ENCODE data around the gene TRAPPC2L. TPM values are rescaled to one million over a fixed set of nuclear protein-coding genes. Genes with fewer than 3 reads are reported as not detected.

The TRAPPC2L gene
- total and polyA plus RNA-seq, 10 of the 15 experiments (the other 5 are each of a cell fraction or from before 2014, with no cell fraction given) = 56.3 to 363 (median 118) TPM

GRCh38 chr16:88821168-88821850 is 35.6 kb upstream of the TRAPPC2L start:
- ChIA-PET POLR2A (no interaction called here), SMC1A (ENCODE audit: uncharacterized antibody, unreplicated experiment) (no interaction called here), CTCF (no interaction called here), RAD21 (ENCODE audit: unreplicated experiment) (no interaction called here)
- no peaks in the 10 kb centered on the region for H3K36me3 ChIP-seq (ENCODE audit: control insufficient read depth in 2 of 2, insufficient read depth in 2 of 2, low read length in 1 of 2)
- DNase-seq (ENCODE audit: low read depth, low spot score) (no peak), ATAC-seq (peak; percentile 47), FAIRE-seq (no peak)
- no peaks in the 10 kb centered on the region for H3K79me2 ChIP-seq (ENCODE audit: control insufficient read depth, insufficient read depth, low read length)
- WGBS (ENCODE audit: insufficient coverage, insufficient replicate concordance, low lambda C conversion rate, missing lambda C conversion rate) = 80% methylated on average over 22 of the region's 22 CpGs
- no peak overlapping the region for H3K4me3 ChIP-seq
- no peak overlapping the region for H3K27ac ChIP-seq (ENCODE audit: control insufficient read depth, insufficient read depth)
- TF ChIP-seq TCF3 (IDR thresholded peaks at IDR 0.05; ENCODE audit: borderline replicate concordance, insufficient read depth, low read depth, low read length) = no peak
- no peak for TF ChIP-seq FOS (IDR thresholded peaks at IDR 0.05; ENCODE audit: borderline replicate concordance, extremely low read depth, insufficient read length)
- no peak for TF ChIP-seq EED (IDR thresholded peaks at IDR 0.05; ENCODE audit: low read depth)
- no peak for TF ChIP-seq ESRRA (IDR thresholded peaks at IDR 0.05; ENCODE audit: low read length)
- TF ChIP-seq RELB (IDR thresholded peaks at IDR 0.05; ENCODE audit: low read depth) = no peak
- no peak for TF ChIP-seq ATF7 (IDR thresholded peaks at IDR 0.05; ENCODE audit: low read depth)
- no peak for TF ChIP-seq CBX5 (IDR thresholded peaks at IDR 0.05; ENCODE audit: low read depth)
- no peak for TF ChIP-seq ZBED1 (IDR thresholded peaks at IDR 0.05; ENCODE audit: borderline replicate concordance)
- no peak for TF ChIP-seq CBFB (IDR thresholded peaks at IDR 0.05; ENCODE audit: low read depth)
- TF ChIP-seq, protein P1, sequence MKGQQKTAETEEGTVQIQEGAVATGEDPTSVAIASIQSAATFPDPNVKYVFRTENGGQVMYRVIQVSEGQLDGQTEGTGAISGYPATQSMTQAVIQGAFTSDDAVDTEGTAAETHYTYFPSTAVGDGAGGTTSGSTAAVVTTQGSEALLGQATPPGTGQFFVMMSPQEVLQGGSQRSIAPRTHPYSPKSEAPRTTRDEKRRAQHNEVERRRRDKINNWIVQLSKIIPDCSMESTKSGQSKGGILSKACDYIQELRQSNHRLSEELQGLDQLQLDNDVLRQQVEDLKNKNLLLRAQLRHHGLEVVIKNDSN (IDR thresholded peaks at IDR 0.05; ENCODE audit: borderline replicate concordance, extremely low read length, insufficient read depth, low read depth, low read length) = no peak
- TF ChIP-seq CTCF (IDR thresholded peaks at IDR 0.05 in 2 of 3, conservative IDR thresholded peaks at IDR 0.05 in 1 of 3; ENCODE audit: control insufficient read depth in 2 of 3, extremely low read depth in 1 of 3, insufficient read depth in 1 of 3, low read depth in 3 of 3, low read length in 3 of 3) = no peak
- TF ChIP-seq, protein P2, sequence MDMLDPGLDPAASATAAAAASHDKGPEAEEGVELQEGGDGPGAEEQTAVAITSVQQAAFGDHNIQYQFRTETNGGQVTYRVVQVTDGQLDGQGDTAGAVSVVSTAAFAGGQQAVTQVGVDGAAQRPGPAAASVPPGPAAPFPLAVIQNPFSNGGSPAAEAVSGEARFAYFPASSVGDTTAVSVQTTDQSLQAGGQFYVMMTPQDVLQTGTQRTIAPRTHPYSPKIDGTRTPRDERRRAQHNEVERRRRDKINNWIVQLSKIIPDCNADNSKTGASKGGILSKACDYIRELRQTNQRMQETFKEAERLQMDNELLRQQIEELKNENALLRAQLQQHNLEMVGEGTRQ (IDR thresholded peaks at IDR 0.05; ENCODE audit: borderline replicate concordance, low read depth, low read length) = no peak
- no peak for TF ChIP-seq SUPT20H (IDR thresholded peaks at IDR 0.05; ENCODE audit: borderline replicate concordance, control insufficient read depth, low read depth, low read length)
- TF ChIP-seq ZNF217 (IDR thresholded peaks at IDR 0.05) = no peak
- no peaks in the 10 kb centered on the region for H3K4me1 ChIP-seq (ENCODE audit: control insufficient read depth, insufficient read depth, low read length)
- no peaks in the 10 kb centered on the region for H3K27me3 ChIP-seq (replicated peaks in 1 of 2; ENCODE audit: control insufficient read depth in 2 of 2, insufficient read depth in 2 of 2, low read length in 1 of 2)
- no peak overlapping the region for H2AFZ ChIP-seq (ENCODE audit: control insufficient read depth, low read depth, low read length)
- no peaks in the 10 kb centered on the region for H4K20me1 ChIP-seq (ENCODE audit: control insufficient read depth, insufficient read depth)
- H3K4me2 ChIP-seq (ENCODE audit: control insufficient read depth, insufficient read depth) = no peak overlapping the region
- no peaks in the 10 kb centered on the region for H3K9me3 ChIP-seq (replicated peaks; ENCODE audit: control insufficient read depth, insufficient read depth, low read length)
- BruUV-seq (replicated peaks) = no TSS peak
- intact Hi-C loops (cut with micrococcal nuclease; ENCODE audit: unreplicated experiment) = no loop called here
- no peak overlapping the region for H3K9ac ChIP-seq (ENCODE audit: control insufficient read depth, insufficient read depth, low read length)
- in situ Hi-C loops (cut with MboI) = loop anchor here (5.0 kb wide), 1 partner anchor 346 kb away; no protein-coding TSS in a partner anchor

Measured in GM12878 (cell line).